PC-9 (cell line): ENCODE data around the gene CBY1.

Experiments
- CTCF ChIP-seq: fragments of 200-600 bp; sonication (generic); conservative IDR thresholded peaks from 2 replicates; pipeline ENCODE4 v1.6.1; 2017; ENCODE audit warnings: mixed run types, antibody characterized with exemption, mild to moderate bottlenecking, moderate library complexity
- EZH2 ChIP-seq: fragments of 200-600 bp; sonication (generic); IDR thresholded peaks from 2 replicates; pipeline ENCODE4 v1.8.0; 2017; ENCODE audit warnings: antibody characterized with exemption, low read depth

GRCh38 chr22:38610234-38610633, 46.2 kb upstream of the CBY1 start:
- no peak for TF ChIP-seq EZH2
- TF ChIP-seq CTCF: no peak
